Measurements from ENCODE around the gene SIN3B. TPM values are rescaled to one million over a fixed set of nuclear protein-coding genes. Genes with fewer than 3 reads are reported as not detected.

The SIN3B gene
- total RNA-seq, 4 donors from 2014 or later = 38.1 to 294 (median 66.5) TPM

DNA sequence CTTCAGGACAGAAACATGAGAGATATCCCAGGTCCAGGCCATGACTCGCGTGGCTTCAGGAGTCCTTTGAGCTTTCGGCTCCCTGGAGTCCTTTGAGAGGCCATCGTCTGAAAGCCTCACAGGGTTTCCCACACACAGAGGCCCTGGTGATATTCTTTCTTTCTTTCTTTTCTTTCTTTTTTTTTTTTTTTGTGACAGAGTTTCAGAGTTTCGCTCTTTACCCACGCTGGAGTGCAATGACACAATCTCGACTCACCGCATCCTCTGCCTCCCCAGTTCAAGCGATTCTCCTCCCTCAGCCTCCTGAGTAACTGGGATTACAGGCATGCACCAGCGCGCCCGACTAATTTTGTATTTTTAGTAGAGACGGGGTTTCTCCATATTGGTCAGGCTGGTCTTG lies 5.5 kb downstream of the SIN3B start:
- no peak for TF ChIP-seq POLR2A (IDR thresholded peaks at IDR 0.05)
- no peak for TF ChIP-seq EP300 (IDR thresholded peaks at IDR 0.05; ENCODE audit: low read depth)
- no peak for DNase-seq
- no peak overlapping the region for H3K27ac ChIP-seq
- intact Hi-C loops (cut with DNase I; ENCODE audit: low total_unique reads) (no loop called here), in situ Hi-C loops (cut with MboI; ENCODE audit: low pct_ligation_motif_present in 1 of 4, low pct_unique_long_range_greater_than_20kb in 1 of 4, low sequenced_read_pairs in 3 of 4) (no loop called here)
- no peak overlapping the region for H3K4me3 ChIP-seq
- H3K27me3 ChIP-seq = no peaks in the 10 kb centered on the region
- no peaks in the 10 kb centered on the region for H3K9me3 ChIP-seq
- peaks cover 0 to 15% (median 5%) of the 10 kb centered on the region in 4 donors for H3K36me3 ChIP-seq
- WGBS, 2 donors (ENCODE audit: low coverage in 1 of 2) = 78 to 95% methylated on average over 8 to 13 of the region's 13 CpGs
- H3K4me1 ChIP-seq = peaks cover 4 to 11% (median 11%) of the 10 kb centered on the region in 4 donors

DNA sequence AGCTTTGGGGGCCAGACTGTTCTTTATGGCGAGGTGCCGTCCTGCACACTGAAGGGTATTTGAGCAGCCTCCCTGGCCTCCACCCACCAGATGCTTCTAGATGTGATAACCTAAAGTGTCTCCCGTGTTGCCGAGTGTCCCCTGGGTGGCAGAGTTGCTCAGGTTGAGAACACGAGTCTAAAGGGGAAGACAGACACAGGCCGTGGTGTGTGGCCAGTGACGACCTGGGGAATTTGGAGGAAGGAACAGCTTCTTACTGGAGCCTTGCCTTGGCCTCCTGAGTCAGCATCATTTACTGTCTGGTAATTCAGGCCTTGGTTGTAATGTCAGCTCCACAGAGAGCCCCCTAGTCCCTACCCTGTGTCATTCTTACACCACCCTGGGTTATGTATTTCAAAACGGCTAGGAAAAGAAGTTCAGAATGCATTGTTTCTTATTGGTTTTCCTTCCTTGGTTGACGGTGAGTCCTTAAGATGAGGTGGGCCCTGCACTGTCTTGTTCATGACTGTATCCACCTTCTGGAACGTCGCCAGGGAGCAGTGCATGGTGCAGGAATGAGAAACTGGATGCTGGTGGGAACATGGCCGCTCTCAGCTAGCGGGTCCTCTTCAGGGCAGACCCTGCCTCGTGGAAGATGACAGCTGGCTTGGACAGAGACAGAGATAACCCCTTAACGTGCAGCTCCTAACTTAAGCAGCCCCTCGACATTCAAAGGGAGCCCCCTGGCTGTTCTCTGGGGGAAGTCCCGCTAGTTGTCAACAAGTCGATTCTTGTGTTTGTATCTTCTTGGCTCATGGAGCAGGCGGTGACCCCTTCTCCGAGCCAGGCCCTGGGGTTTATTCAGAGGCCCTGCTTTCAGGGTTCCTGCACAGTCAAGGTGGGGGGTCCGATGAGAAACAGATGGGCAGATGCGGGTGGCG lies 7.2 kb downstream of the SIN3B start:
- no peak overlapping the region for H3K4me3 ChIP-seq
- peak; percentile 24 for DNase-seq
- no peaks in the 10 kb centered on the region for H3K4me1 ChIP-seq
- H3K9me3 ChIP-seq = no peaks in the 10 kb centered on the region
- H3K27ac ChIP-seq = no peak overlapping the region
- H3K36me3 ChIP-seq = peaks cover 0 to 14% (median 5%) of the 10 kb centered on the region in 4 donors
- WGBS, 2 donors (ENCODE audit: low coverage in 1 of 2) = 73 to 90% methylated on average over 2 to 23 of the region's 23 CpGs
- TF ChIP-seq, protein P1, sequence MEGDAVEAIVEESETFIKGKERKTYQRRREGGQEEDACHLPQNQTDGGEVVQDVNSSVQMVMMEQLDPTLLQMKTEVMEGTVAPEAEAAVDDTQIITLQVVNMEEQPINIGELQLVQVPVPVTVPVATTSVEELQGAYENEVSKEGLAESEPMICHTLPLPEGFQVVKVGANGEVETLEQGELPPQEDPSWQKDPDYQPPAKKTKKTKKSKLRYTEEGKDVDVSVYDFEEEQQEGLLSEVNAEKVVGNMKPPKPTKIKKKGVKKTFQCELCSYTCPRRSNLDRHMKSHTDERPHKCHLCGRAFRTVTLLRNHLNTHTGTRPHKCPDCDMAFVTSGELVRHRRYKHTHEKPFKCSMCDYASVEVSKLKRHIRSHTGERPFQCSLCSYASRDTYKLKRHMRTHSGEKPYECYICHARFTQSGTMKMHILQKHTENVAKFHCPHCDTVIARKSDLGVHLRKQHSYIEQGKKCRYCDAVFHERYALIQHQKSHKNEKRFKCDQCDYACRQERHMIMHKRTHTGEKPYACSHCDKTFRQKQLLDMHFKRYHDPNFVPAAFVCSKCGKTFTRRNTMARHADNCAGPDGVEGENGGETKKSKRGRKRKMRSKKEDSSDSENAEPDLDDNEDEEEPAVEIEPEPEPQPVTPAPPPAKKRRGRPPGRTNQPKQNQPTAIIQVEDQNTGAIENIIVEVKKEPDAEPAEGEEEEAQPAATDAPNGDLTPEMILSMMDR (IDR thresholded peaks at IDR 0.05) = no peak
- TF ChIP-seq EP300 (IDR thresholded peaks at IDR 0.05; ENCODE audit: low read depth) (no peak), POLR2A (IDR thresholded peaks at IDR 0.05) (no peak), POLR2AphosphoS5 (IDR thresholded peaks at IDR 0.05) (no peak)
- in situ Hi-C loops (cut with MboI; ENCODE audit: low pct_ligation_motif_present in 1 of 4, low pct_unique_long_range_greater_than_20kb in 1 of 4, low sequenced_read_pairs in 3 of 4) (no loop called here), intact Hi-C loops (cut with DNase I; ENCODE audit: low total_unique reads) (no loop called here)
- H3K27me3 ChIP-seq = no peaks in the 10 kb centered on the region

DNA sequence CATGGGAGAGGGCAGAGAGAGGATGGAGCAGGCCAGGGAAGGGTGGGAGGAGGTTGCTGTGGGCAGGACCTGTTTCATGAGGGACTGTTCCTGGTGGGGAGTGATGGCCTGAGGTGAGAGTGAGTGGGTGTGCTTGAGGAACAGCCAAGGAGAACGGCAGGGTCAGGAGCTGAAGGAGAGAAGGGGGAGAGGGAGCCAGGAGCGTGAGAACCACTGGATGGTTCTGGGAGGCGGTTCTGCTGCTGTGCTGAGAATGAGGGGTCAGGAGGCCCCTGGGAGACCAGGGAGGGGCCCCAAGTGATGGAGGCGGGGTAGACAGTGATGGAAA lies 7.8 kb downstream of the SIN3B start:
- no peak for DNase-seq
- no peaks in the 10 kb centered on the region for H3K4me1 ChIP-seq
- TF ChIP-seq EP300 (IDR thresholded peaks at IDR 0.05; ENCODE audit: low read depth) (no peak), POLR2A (IDR thresholded peaks at IDR 0.05) (no peak)
- WGBS, 2 donors (ENCODE audit: low coverage in 1 of 2) = 83 to 88% methylated on average over 3 to 4 of the region's 4 CpGs
- H3K27ac ChIP-seq = no peak overlapping the region
- in situ Hi-C loops (cut with MboI; ENCODE audit: low pct_ligation_motif_present in 1 of 4, low pct_unique_long_range_greater_than_20kb in 1 of 4, low sequenced_read_pairs in 3 of 4) (no loop called here), intact Hi-C loops (cut with DNase I; ENCODE audit: low total_unique reads) (no loop called here)
- no peaks in the 10 kb centered on the region for H3K27me3 ChIP-seq
- no peak overlapping the region for H3K4me3 ChIP-seq
- H3K9me3 ChIP-seq = no peaks in the 10 kb centered on the region
- peaks cover 0 to 15% (median 5%) of the 10 kb centered on the region in 4 donors for H3K36me3 ChIP-seq

DNA sequence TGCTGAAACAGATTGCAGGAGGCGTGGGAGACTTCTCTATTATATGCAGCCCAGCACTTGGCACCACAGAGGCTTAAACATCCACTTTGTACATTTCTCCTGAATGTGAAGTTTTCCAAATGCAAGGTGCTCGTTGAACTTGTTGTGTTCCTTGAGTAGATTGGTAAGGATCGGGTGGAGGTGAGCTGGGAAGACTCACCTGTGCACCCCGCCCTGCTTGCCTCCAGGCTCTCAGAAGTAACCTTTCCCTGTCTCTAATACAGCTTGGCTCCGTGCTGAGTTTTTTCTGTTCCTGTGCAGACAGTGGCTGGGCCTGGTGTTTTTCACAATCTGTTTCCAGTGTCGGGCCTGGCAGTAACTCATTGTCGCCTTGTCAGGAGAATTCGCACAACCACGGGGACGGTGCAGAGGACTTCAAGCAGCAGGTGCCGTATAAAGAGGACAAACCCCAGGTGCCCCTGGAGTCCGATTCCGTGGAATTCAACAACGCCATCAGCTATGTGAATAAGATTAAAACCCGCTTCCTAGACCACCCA lies 12.3 kb downstream of the SIN3B start:
- TF ChIP-seq POLR2A (IDR thresholded peaks at IDR 0.05) = no peak
- TF ChIP-seq EP300 (IDR thresholded peaks at IDR 0.05; ENCODE audit: low read depth) = no peak
- TF ChIP-seq, protein P1 (IDR thresholded peaks at IDR 0.05) = no peak
- TF ChIP-seq POLR2AphosphoS5 (IDR thresholded peaks at IDR 0.05) = no peak
- 80 to 92% methylated on average over 1 to 15 of the region's 15 CpGs for WGBS, 2 donors (ENCODE audit: low coverage in 1 of 2)
- in situ Hi-C loops (cut with MboI; ENCODE audit: low pct_ligation_motif_present in 1 of 4, low pct_unique_long_range_greater_than_20kb in 1 of 4, low sequenced_read_pairs in 3 of 4) (no loop called here), intact Hi-C loops (cut with DNase I; ENCODE audit: low total_unique reads) (no loop called here)
- Histone ChIP-seq H3K36me3 (peaks cover 0 to 15% (median 3%) of the 10 kb centered on the region in 4 donors), H3K4me1 (no peaks in the 10 kb centered on the region), H3K9me3 (no peaks in the 10 kb centered on the region), H3K27me3 (no peaks in the 10 kb centered on the region), H3K27ac (no peak overlapping the region), H3K4me3 (no peak overlapping the region)
- DNase-seq = no peak

DNA sequence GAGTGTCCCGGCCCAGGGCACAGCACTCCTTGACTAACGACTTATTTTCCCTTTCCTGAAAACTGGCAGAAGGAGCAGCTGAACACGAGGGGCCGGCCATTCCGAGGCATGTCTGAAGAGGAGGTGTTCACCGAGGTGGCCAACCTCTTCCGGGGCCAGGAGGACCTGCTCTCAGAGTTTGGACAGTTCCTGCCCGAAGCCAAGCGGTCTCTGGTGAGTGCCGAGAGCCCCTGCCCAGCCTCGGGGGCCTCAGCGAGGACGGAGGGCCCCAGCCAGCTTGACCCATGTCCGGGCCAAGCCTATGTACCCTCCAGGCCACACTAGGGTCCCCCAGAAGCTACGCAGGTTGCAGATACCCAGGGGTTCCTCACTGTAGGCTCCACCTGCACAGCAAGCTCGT lies 17.7 kb downstream of the SIN3B start:
- Histone ChIP-seq H3K27ac (no peak overlapping the region), H3K4me3 (no peak overlapping the region), H3K36me3 (peaks cover 0 to 45% (median 14%) of the 10 kb centered on the region in 4 donors), H3K27me3 (no peaks in the 10 kb centered on the region), H3K4me1 (no peaks in the 10 kb centered on the region), H3K9me3 (no peaks in the 10 kb centered on the region)
- in situ Hi-C loops (cut with MboI; ENCODE audit: low pct_ligation_motif_present in 1 of 4, low pct_unique_long_range_greater_than_20kb in 1 of 4, low sequenced_read_pairs in 3 of 4) (no loop called here), intact Hi-C loops (cut with DNase I; ENCODE audit: low total_unique reads) (no loop called here)
- WGBS, 2 donors (ENCODE audit: low coverage in 1 of 2) = 89 to 96% methylated on average over 3 to 16 of the region's 16 CpGs
- no peak for DNase-seq
- TF ChIP-seq, protein P1 (IDR thresholded peaks at IDR 0.05) = no peak
- TF ChIP-seq POLR2AphosphoS5 (IDR thresholded peaks at IDR 0.05) = no peak
- no peak for TF ChIP-seq EP300 (IDR thresholded peaks at IDR 0.05; ENCODE audit: low read depth)
- TF ChIP-seq POLR2A (IDR thresholded peaks at IDR 0.05) = no peak

Data from transverse colon (tissue), 4 donors.